ENCODE data around the gene MAPK10. TPM values are rescaled to one million over a fixed set of nuclear protein-coding genes. Genes with fewer than 3 reads are reported as not detected.

MAPK10 gene
- total and polyA plus RNA-seq, 2 donors (not counting 3 experiments of a cell fraction or from before 2014, with no cell fraction given): 0.17 TPM; not detected in 1

DNA sequence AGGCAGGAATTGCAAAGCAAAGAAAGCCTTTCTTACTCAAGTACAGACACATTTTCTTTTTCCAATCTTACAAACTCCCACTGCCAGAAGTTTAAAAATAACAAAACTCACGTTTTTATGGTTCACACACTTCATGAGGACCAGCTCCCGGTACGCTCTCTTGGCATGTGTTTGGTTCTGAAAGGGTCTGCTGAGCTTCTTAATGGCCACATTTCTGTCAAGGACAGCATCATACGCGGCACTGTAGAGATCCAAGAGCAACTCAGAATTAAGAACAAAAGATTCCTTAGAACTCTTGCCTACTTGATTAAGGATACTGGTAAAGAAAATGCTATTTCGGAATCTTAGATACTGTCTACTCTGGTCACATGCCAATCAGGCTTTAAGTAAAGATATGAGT lies 252.7 kb downstream of the MAPK10 start:
- Histone ChIP-seq H3K4me3 (replicated peaks in 1 of 3; ENCODE audit: insufficient read depth in 1 of 3, low read depth in 1 of 3, low read length in 3 of 3) (no peak overlapping the region), H3K27me3 (ENCODE audit: control insufficient read depth in 2 of 2, insufficient read depth in 2 of 2, low read length in 2 of 2) (peaks cover 0 to 9% of the 10 kb centered on the region in 2 experiments), H3K4me2 (ENCODE audit: insufficient read depth, low read length) (no peak overlapping the region), H3K9me3 (replicated peaks; ENCODE audit: control insufficient read depth, insufficient read depth, low read length) (no peaks in the 10 kb centered on the region), H3K36me3 (ENCODE audit: control insufficient read depth in 2 of 2, extremely low read depth in 1 of 2, insufficient read depth in 2 of 2, low read length in 2 of 2) (no peaks in the 10 kb centered on the region), H3K4me1 (ENCODE audit: control insufficient read depth, extremely low read depth, insufficient read depth, low read length) (no peaks in the 10 kb centered on the region), H3K79me2 (ENCODE audit: control insufficient read depth, insufficient read depth, low read length) (no peaks in the 10 kb centered on the region), H4K20me1 (replicated peaks; ENCODE audit: control insufficient read depth, extremely low read depth, insufficient read depth, low read length) (no peaks in the 10 kb centered on the region), H2AFZ (ENCODE audit: low read depth, low read length) (no peak overlapping the region), H3K27ac (ENCODE audit: insufficient read depth, low read depth, low read length) (no peak overlapping the region), H3K9ac (replicated peaks; ENCODE audit: extremely low read depth, insufficient read depth, low read length) (no peak overlapping the region), H3K9me1 (replicated peaks; ENCODE audit: control insufficient read depth, extremely low read depth, insufficient read depth, low read length) (no peaks in the 10 kb centered on the region)
- ChIA-PET POLR2A (no interaction called here), CTCF (interaction anchor here (0.8 to 1.2 kb wide), 2 partner anchors 17 to 360 kb away, joined by 3 read pairs; no protein-coding TSS in a partner anchor)
- intact Hi-C loops (cut with micrococcal nuclease): no loop called here
- TF ChIP-seq POLR2AphosphoS5 (IDR thresholded peaks at IDR 0.05; ENCODE audit: insufficient read depth, low read depth, low read length) (no peak), GATA2 (IDR thresholded peaks at IDR 0.05; ENCODE audit: insufficient read depth, insufficient read length, low read depth, low read length) (no peak), MYC (IDR thresholded peaks at IDR 0.05; ENCODE audit: low read depth, low read length) (no peak), JUN (IDR thresholded peaks at IDR 0.05; ENCODE audit: borderline replicate concordance, insufficient read depth, insufficient read length, low read depth) (no peak), CTCF (IDR thresholded peaks at IDR 0.05; ENCODE audit: extremely low read depth in 1 of 2, insufficient read depth in 1 of 2, low read depth in 1 of 2, low read length in 2 of 2) (no peak), MAX (IDR thresholded peaks at IDR 0.05; ENCODE audit: insufficient read depth, insufficient read length) (no peak), FOS (IDR thresholded peaks at IDR 0.05; ENCODE audit: borderline replicate concordance, insufficient read depth, low read length) (no peak), POLR2A (IDR thresholded peaks at IDR 0.05; ENCODE audit: low read depth, low read length) (no peak), EZH2 (IDR thresholded peaks at IDR 0.05; ENCODE audit: borderline replicate concordance, low read depth, low read length, severe bottlenecking) (no peak)
- BruUV-seq (replicated peaks): no TSS peak
- dilution Hi-C loops (cut with MboI; ENCODE audit: extremely low pct_ligation_motif_present, low sequenced_read_pairs): no loop called here
- FAIRE-seq: no peak
- DNase-seq (ENCODE audit: low read depth, low spot score): no peak

All from endothelial cell of umbilical vein (primary cell).